ENCODE measurements around the gene PGA4.

The PGA4 gene

DNA sequence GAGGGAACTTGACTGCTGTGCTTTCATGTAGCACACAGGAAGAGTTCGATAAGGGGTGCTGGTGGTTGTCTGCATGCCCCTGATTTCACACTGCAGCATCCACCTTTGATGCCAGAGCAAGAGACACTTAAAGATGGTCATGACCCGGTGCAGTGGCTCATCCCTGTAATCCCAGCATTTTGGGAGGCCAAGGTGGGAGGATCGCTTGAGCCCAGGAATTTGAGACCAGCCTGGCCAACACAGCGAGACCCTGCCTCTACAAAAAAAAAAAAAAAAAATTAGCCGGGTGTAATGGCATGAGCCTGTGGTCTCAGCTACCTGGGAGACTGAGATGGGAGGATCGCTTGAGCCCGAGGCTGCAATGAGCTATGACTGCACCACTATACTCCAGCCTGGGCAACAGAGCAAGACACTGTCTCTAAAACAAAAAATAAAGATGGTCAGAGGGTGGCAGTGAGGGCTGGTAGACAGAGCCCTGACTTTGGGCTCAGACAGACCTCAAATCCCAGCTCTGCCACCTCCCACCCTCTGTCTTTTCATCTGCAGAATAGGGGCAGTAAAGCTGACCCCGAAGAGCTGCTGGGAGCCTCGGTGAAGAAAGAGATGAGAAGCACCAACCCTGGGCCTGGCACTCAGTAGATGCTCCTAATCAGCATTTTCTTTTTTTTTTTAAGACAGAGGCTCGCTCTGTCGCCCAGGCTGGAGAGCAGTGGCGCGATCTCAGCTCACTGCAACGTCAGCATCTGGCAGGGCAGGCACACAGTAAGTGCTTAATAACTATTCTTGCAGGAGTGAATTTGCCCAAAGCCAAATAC lies 55.2 kb downstream of the PGA4 start:
- Histone ChIP-seq H3K4me3 (ENCODE audit: low read depth, low read length) (no peak overlapping the region), H3K27ac (ENCODE audit: extremely low read depth, low read depth, low read length) (no peak overlapping the region), H3K4me1 (ENCODE audit: control insufficient read depth, insufficient read depth, low read length) (no peaks in the 10 kb centered on the region), H3K9me3 (ENCODE audit: control insufficient read depth, insufficient read depth, low read depth, low read length) (no peaks in the 10 kb centered on the region), H3K36me3 (ENCODE audit: control insufficient read depth in 2 of 2, insufficient read depth in 1 of 2, low read length in 2 of 2) (peaks cover 0 to 28% of the 10 kb centered on the region in 2 experiments; a peak in 1 of 3 replicates)
- ChIA-PET CTCF (interaction anchor here (0.6 kb wide), 1 partner anchor 108 kb away, joined by 3 read pairs; no protein-coding TSS in a partner anchor), POLR2A (no interaction called here)
- TF ChIP-seq ZNF121 (tag by site-specific recombination; IDR thresholded peaks at IDR 0.05): peak; percentile 64; the same call in 1 of the 2 replicates
- TF ChIP-seq ZNF629 (tag by site-specific recombination; IDR thresholded peaks at IDR 0.05): no peak
- no peak for TF ChIP-seq ZNF558 (tag by site-specific recombination; IDR thresholded peaks at IDR 0.05)

DNA sequence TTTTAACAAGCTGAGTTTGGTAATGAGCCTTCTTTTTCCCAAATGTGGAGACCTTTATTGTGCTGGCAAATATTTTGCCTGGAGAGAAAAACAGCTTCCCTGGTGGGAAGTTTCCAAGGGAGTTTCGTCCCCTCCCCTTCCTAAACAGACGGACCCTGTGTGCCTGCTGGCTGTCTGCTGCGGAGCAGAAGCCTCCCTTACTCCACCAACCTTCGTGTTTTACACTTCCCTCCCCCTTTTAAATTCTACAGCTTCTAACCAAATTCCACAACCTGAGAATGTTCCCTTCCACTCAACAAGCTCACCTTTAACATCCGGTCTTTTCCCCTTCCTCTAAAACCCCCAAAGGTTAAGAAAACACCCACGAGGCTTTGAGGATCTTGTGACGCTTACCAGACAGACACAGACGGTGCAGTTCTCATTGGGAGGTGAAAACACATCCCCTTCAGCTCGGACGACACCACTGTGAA lies 55.9 kb downstream of the PGA4 start:
- peaks cover 0 to 35% of the 10 kb centered on the region in 2 experiments; a peak in 1 of 3 replicates for H3K36me3 ChIP-seq (ENCODE audit: control insufficient read depth in 2 of 2, insufficient read depth in 1 of 2, low read length in 2 of 2)
- POLR2A ChIA-PET: no interaction called here

More for the DNA sequence above, 55.9 kb downstream of the PGA4 start:
- Histone ChIP-seq H3K9me3 (ENCODE audit: control insufficient read depth, insufficient read depth, low read depth, low read length) (no peaks in the 10 kb centered on the region), H3K4me3 (ENCODE audit: low read depth, low read length) (no peak overlapping the region), H3K27ac (ENCODE audit: extremely low read depth, low read depth, low read length) (no peak overlapping the region), H3K4me1 (ENCODE audit: control insufficient read depth, insufficient read depth, low read length) (no peaks in the 10 kb centered on the region)
- TF ChIP-seq, protein P1, sequence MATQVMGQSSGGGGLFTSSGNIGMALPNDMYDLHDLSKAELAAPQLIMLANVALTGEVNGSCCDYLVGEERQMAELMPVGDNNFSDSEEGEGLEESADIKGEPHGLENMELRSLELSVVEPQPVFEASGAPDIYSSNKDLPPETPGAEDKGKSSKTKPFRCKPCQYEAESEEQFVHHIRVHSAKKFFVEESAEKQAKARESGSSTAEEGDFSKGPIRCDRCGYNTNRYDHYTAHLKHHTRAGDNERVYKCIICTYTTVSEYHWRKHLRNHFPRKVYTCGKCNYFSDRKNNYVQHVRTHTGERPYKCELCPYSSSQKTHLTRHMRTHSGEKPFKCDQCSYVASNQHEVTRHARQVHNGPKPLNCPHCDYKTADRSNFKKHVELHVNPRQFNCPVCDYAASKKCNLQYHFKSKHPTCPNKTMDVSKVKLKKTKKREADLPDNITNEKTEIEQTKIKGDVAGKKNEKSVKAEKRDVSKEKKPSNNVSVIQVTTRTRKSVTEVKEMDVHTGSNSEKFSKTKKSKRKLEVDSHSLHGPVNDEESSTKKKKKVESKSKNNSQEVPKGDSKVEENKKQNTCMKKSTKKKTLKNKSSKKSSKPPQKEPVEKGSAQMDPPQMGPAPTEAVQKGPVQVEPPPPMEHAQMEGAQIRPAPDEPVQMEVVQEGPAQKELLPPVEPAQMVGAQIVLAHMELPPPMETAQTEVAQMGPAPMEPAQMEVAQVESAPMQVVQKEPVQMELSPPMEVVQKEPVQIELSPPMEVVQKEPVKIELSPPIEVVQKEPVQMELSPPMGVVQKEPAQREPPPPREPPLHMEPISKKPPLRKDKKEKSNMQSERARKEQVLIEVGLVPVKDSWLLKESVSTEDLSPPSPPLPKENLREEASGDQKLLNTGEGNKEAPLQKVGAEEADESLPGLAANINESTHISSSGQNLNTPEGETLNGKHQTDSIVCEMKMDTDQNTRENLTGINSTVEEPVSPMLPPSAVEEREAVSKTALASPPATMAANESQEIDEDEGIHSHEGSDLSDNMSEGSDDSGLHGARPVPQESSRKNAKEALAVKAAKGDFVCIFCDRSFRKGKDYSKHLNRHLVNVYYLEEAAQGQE (tag by site-specific recombination; IDR thresholded peaks at IDR 0.05): no peak
- TF ChIP-seq MYNN (tag by site-specific recombination; IDR thresholded peaks at IDR 0.05; ENCODE audit: borderline replicate concordance) (no peak), ZNF629 (tag by site-specific recombination; IDR thresholded peaks at IDR 0.05) (no peak), BCL11B (tag by site-specific recombination; IDR thresholded peaks at IDR 0.05; ENCODE audit: low read depth) (no peak), ZBTB1 (tag by site-specific recombination; IDR thresholded peaks at IDR 0.05) (no peak), ZNF146 (tag by site-specific recombination; IDR thresholded peaks at IDR 0.05) (no peak), YY1 (tag by site-specific recombination; IDR thresholded peaks at IDR 0.05) (no peak)
- TF ChIP-seq, protein P2, sequence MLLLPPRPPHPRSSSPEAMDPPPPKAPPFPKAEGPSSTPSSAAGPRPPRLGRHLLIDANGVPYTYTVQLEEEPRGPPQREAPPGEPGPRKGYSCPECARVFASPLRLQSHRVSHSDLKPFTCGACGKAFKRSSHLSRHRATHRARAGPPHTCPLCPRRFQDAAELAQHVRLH (tag by site-specific recombination; IDR thresholded peaks at IDR 0.05): no peak
- TF ChIP-seq, protein P3, sequence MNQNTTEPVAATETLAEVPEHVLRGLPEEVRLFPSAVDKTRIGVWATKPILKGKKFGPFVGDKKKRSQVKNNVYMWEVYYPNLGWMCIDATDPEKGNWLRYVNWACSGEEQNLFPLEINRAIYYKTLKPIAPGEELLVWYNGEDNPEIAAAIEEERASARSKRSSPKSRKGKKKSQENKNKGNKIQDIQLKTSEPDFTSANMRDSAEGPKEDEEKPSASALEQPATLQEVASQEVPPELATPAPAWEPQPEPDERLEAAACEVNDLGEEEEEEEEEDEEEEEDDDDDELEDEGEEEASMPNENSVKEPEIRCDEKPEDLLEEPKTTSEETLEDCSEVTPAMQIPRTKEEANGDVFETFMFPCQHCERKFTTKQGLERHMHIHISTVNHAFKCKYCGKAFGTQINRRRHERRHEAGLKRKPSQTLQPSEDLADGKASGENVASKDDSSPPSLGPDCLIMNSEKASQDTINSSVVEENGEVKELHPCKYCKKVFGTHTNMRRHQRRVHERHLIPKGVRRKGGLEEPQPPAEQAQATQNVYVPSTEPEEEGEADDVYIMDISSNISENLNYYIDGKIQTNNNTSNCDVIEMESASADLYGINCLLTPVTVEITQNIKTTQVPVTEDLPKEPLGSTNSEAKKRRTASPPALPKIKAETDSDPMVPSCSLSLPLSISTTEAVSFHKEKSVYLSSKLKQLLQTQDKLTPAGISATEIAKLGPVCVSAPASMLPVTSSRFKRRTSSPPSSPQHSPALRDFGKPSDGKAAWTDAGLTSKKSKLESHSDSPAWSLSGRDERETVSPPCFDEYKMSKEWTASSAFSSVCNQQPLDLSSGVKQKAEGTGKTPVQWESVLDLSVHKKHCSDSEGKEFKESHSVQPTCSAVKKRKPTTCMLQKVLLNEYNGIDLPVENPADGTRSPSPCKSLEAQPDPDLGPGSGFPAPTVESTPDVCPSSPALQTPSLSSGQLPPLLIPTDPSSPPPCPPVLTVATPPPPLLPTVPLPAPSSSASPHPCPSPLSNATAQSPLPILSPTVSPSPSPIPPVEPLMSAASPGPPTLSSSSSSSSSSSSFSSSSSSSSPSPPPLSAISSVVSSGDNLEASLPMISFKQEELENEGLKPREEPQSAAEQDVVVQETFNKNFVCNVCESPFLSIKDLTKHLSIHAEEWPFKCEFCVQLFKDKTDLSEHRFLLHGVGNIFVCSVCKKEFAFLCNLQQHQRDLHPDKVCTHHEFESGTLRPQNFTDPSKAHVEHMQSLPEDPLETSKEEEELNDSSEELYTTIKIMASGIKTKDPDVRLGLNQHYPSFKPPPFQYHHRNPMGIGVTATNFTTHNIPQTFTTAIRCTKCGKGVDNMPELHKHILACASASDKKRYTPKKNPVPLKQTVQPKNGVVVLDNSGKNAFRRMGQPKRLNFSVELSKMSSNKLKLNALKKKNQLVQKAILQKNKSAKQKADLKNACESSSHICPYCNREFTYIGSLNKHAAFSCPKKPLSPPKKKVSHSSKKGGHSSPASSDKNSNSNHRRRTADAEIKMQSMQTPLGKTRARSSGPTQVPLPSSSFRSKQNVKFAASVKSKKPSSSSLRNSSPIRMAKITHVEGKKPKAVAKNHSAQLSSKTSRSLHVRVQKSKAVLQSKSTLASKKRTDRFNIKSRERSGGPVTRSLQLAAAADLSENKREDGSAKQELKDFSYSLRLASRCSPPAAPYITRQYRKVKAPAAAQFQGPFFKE (tag by site-specific recombination; IDR thresholded peaks at IDR 0.05; ENCODE audit: borderline replicate concordance): no peak
- CTCF ChIA-PET: interaction anchor here (0.6 kb wide), 1 partner anchor 107 kb away, joined by 3 read pairs; no protein-coding TSS in a partner anchor
